WI38 (cell line): Measurements from ENCODE around the gene LRGUK.

Source experiments
- H3K4me3 ChIP-seq: 2 replicates; pipeline ENCODE4 v1.5.1; 2011; ENCODE audit warnings: low read depth, mild to moderate bottlenecking, control low read depth, low read length
- CTCF ChIP-seq: IDR thresholded peaks from 2 replicates; pipeline ENCODE4 v1.5.1; 2012; ENCODE audit warnings: low read depth, mild to moderate bottlenecking, control low read depth, low read length

Gene LRGUK

GRCh38 chr7:134174795-134175261 lies 47.7 kb downstream of the LRGUK start:
- no peak overlapping the region for H3K4me3 ChIP-seq
- no peak for TF ChIP-seq CTCF

- TF ChIP-seq CTCF: no peak
- no peak overlapping the region for H3K4me3 ChIP-seq
Measured at GRCh38 chr7:134175334-134176036, 48.3 kb downstream of the LRGUK start.

- no peak overlapping the region for H3K4me3 ChIP-seq
- TF ChIP-seq CTCF: no peak
Measured at GRCh38 chr7:134176037-134176350, 48.9 kb downstream of the LRGUK start.

DNA sequence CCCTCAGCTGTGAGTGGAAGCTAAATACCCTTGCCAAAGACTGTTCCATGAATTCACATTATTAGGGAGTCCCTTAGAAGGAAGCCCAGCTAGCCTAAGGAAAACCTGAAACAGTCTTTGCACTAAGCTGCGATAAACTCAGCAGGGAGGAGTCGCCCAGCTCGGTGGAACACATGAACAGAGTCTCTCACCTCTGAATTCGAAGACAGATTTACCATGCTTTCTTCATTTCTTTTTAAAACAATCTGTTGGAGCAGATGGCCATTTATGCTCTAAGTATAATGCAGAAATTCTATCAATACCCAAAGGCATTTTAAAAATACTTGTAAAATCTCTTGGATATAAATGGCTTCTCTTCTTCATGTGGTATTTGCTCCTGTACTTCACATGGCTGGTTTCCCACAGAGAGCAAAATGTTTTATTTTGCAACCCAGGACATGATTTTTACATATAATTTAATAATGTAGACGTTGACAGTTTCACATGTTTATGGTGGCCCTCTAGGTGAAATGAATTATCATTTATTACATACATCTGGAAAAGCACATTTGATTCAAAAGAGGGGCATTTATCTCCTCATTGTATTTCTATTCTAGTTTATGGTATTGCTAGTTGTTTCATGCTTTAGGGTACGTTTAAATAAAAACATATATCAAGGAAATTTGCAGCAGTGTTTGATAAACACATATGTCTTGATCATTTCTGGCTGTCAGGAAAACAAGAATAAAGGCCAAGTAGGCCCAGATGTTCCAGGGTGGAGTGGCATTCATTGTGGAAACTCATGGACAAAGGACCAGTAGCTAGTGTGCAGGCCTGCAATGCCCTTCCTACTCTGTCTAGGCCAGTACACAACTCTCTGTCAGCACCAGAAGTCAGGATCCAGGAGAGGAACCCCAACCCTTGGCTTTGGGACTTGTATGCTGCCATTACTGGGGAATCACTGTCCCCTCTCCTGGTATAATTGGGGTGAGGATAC lies 52.2 kb downstream of the LRGUK start:
- no peak overlapping the region for H3K4me3 ChIP-seq
- TF ChIP-seq CTCF: no peak

DNA sequence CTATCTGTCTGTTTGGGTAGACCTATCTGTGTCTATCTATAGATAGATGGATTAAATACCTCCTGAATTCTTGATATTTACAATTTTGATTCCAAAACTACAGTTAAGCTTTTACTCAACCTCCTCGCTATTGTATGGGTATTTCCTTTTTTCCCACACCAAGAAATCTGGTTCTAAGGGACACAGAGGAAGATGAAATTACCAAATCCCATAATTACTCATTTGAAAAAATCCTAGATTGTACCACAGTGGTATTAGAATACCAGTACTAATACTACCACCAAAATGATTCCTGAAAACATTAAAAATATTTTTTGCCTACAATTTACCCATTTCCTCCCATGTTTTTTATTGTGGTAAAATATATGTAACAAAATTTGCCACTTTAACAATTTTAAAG lies 53.2 kb downstream of the LRGUK start:
- no peak for TF ChIP-seq CTCF

GRCh38 chr7:134182078-134182477 lies 54.9 kb downstream of the LRGUK start:
- TF ChIP-seq CTCF: no peak
- H3K4me3 ChIP-seq: no peak overlapping the region

More for the DNA sequence above, 53.2 kb downstream of the LRGUK start:
- no peak overlapping the region for H3K4me3 ChIP-seq

DNA sequence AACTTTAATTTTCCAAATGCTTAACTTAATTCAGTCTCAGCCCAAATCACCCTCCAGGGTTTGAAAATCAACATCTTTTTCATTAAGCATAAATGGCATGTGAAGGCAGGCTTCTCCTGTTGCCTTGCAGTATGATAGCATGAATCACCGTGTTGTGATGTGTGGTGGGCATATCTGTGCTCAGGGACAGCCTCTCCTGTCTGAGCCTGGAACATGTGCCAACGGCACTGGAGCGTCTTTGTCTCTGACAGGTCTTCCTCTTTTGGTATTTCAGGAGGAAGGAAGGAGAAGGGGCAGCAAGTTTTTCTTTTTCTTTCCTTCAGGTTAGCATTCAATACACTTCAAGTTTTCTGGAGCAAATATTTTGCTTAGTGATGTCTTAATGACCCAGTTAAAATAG lies 57.6 kb downstream of the LRGUK start:
- no peak overlapping the region for H3K4me3 ChIP-seq
- no peak for TF ChIP-seq CTCF
